Nephron progenitor cell (in vitro differentiated cells): Measurements from ENCODE around the gene HIGD1A.

Source experiments
- DNase-seq: peaks from one replicate; pipeline ENCODE4 v3.0.0; 2021
- H3K27ac Mint-ChIP-seq: 2 replicates; pipeline ENCODE4 v1.8.0; 2021; ENCODE audit warnings: mild to moderate bottlenecking, moderate library complexity, mixed read lengths
- H3K27me3 Mint-ChIP-seq: 2 replicates; pipeline ENCODE4 v1.8.0; 2021; ENCODE audit warnings: mild to moderate bottlenecking, low read depth, mixed read lengths; ENCODE audit not compliant: poor library complexity
- H3K36me3 Mint-ChIP-seq: 2 replicates; pipeline ENCODE4 v1.8.0; 2021; ENCODE audit warnings: low read depth, mixed read lengths
- H3K4me1 Mint-ChIP-seq: 2 replicates; pipeline ENCODE4 v1.8.0; 2021; ENCODE audit warnings: mixed read lengths
- H3K4me3 Mint-ChIP-seq: 2 replicates; pipeline ENCODE4 v1.8.0; 2021; ENCODE audit warnings: mild to moderate bottlenecking, moderate library complexity, mixed read lengths
- H3K9me3 Mint-ChIP-seq: 2 replicates; pipeline ENCODE4 v1.8.0; 2021; ENCODE audit warnings: mild to moderate bottlenecking, moderate library complexity, mixed read lengths
- TF ChIP-seq, protein P1 (sequence below): fragments of 200-600 bp; sonication (generic); IDR thresholded peaks from 2 replicates; pipeline ENCODE4 v1.5.0; 2021; ENCODE audit warnings: antibody characterized with exemption

Gene HIGD1A

DNA sequence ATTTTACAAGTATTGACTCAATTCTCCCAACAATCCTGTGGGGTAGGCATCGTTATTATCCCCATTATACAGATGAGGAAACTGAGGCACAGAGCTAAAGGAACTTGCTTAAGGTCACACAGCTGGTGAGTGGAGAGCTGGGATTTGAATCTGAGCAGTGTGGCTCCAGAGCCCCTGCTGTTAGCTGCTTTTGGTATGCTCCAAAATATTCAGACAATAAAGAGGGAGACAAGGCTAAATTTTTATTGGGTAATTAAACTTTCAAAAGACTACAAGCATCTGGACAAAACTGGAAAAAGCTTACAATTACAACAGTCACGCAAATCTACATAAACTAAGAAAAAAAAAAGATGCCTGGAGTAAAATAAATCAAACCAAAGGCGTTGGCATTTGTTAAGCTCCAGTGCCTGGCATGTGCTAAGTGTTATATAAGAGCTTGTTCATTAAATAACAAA is 59.0 kb downstream of the HIGD1A start:
- TF ChIP-seq, protein P1, sequence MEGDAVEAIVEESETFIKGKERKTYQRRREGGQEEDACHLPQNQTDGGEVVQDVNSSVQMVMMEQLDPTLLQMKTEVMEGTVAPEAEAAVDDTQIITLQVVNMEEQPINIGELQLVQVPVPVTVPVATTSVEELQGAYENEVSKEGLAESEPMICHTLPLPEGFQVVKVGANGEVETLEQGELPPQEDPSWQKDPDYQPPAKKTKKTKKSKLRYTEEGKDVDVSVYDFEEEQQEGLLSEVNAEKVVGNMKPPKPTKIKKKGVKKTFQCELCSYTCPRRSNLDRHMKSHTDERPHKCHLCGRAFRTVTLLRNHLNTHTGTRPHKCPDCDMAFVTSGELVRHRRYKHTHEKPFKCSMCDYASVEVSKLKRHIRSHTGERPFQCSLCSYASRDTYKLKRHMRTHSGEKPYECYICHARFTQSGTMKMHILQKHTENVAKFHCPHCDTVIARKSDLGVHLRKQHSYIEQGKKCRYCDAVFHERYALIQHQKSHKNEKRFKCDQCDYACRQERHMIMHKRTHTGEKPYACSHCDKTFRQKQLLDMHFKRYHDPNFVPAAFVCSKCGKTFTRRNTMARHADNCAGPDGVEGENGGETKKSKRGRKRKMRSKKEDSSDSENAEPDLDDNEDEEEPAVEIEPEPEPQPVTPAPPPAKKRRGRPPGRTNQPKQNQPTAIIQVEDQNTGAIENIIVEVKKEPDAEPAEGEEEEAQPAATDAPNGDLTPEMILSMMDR = no peak
- no peaks in the 10 kb centered on the region for H3K36me3 Mint-ChIP-seq
- peaks cover 9% of the 10 kb centered on the region for H3K27me3 Mint-ChIP-seq
- no peak for DNase-seq
- no peaks in the 10 kb centered on the region for H3K9me3 Mint-ChIP-seq
- H3K4me1 Mint-ChIP-seq = peaks cover 27% of the 10 kb centered on the region
- no peak overlapping the region for H3K27ac Mint-ChIP-seq
- H3K4me3 Mint-ChIP-seq = no peak overlapping the region

DNA sequence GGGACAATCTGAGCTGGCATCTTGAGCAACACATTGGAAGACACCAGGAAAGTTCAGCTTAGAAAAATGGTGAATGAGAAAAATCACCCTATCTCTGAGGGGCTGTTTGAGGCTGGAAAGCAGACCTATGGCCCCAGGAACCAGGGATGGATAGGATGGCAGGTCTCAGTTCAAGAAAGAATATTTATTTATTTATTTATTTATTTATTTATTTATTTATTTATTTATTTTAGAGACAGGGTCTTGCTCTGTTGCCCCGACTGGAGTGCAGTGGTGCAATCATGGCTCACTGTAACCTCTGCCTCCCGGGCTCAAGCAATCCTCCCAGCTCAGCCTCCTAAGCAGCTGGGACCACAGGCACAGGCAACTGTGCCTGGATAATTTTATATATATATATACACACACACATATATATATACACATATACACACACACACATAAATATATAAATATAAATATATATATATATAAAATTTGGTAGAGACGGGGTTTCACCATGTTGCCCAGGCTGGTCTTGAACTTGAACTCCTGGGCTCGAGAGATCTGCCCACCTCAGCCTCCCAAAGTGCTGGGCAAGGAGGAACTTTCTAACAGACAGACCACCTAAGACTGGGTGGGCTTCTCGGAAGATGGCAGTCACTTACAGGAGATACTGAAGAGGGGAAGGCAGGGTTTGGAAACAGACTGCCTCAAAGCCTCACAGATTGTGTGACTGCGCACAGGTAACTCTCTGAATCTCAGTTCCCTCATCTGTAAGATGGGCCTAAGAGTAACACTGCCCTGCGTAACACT is 60.9 kb downstream of the HIGD1A start:
- TF ChIP-seq, protein P1 = no peak
- Mint-ChIP-seq H3K9me3 (peaks cover 6% of the 10 kb centered on the region), H3K4me3 (no peak overlapping the region), H3K27ac (no peak overlapping the region), H3K4me1 (peaks cover 33% of the 10 kb centered on the region), H3K27me3 (peaks cover 14% of the 10 kb centered on the region), H3K36me3 (no peaks in the 10 kb centered on the region)
- no peak for DNase-seq

DNA sequence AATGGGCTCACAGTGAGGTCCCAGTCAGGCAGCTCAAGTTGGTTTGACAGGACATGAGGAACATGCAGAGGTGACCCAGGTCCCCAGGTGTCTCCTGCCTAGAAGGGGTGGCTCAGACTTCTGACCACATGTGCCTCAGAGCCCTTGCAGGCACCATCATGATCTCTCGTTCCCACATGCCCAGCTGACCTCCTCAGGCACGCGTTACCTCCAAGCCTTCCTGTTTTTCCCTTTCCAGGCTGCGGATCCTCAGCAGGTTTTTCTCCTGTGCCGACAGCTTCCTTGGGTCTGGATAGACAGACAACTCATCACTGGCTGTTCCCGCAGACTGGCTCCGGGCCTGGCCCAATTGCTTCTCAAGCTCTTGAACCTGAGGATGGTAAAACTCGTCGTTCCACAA is 61.6 kb downstream of the HIGD1A start:
- DNase-seq = no peak
- peaks cover 27% of the 10 kb centered on the region for H3K4me1 Mint-ChIP-seq
- TF ChIP-seq, protein P1 = no peak
- no peaks in the 10 kb centered on the region for H3K36me3 Mint-ChIP-seq
- peaks cover 15% of the 10 kb centered on the region for H3K27me3 Mint-ChIP-seq
- H3K9me3 Mint-ChIP-seq = peaks cover 7% of the 10 kb centered on the region
- no peak overlapping the region for H3K4me3 Mint-ChIP-seq
- H3K27ac Mint-ChIP-seq = no peak overlapping the region

DNA sequence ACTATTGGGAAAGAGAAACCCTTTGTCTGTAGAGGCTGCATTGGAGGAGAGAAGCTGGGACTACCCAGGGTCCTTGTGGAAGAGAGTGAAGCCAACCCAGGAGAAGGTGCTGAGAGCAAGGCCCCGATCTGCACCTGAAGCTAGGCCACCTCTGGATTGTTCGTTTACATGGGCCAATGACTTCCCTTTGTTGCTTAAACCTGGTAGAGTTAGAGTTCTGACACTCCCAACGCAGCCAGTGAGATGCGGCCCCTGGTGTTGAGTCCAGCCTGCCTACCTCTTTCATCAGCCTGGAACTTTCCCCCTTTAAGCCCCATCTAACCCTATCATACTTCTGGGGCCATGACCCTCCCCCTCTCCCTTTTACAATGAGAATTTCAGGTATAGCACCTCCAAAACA is 62.0 kb downstream of the HIGD1A start:
- peaks cover 7% of the 10 kb centered on the region for H3K9me3 Mint-ChIP-seq
- H3K36me3 Mint-ChIP-seq = no peaks in the 10 kb centered on the region
- H3K27me3 Mint-ChIP-seq = peaks cover 15% of the 10 kb centered on the region
- TF ChIP-seq, protein P1 = no peak
- peaks cover 27% of the 10 kb centered on the region for H3K4me1 Mint-ChIP-seq
- H3K27ac Mint-ChIP-seq = no peak overlapping the region
- no peak for DNase-seq
- no peak overlapping the region for H3K4me3 Mint-ChIP-seq

DNA sequence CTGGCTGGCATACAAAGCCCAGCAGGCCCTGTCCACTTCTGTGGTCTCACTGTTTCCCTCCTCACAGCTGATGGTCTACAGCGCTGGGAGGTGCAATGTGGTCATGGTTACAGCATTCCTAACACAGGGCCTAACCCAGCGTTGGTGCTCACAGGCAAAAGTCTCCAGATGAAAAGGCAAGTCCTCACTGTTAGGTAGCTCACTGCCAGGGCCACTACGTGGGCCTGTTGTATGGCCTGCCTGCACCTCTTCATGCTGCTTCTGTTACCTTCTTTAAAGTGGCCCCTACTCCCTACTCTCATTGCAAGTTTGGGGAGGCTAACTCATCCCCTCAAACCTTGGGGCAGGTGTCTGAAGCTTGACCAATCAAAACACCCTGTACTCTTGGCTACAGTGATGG is 62.5 kb downstream of the HIGD1A start:
- H3K27me3 Mint-ChIP-seq = peaks cover 15% of the 10 kb centered on the region

More for the DNA sequence above, 62.5 kb downstream of the HIGD1A start:
- TF ChIP-seq, protein P1 = no peak
- Mint-ChIP-seq H3K36me3 (no peaks in the 10 kb centered on the region), H3K4me3 (no peak overlapping the region), H3K4me1 (peaks cover 25% of the 10 kb centered on the region), H3K9me3 (peaks cover 7% of the 10 kb centered on the region), H3K27ac (no peak overlapping the region)
- DNase-seq = no peak
